EL (cell line): ENCODE results near the gene PTMA.
"Not testable (repeated sequence)": the region's sequence is repeated elsewhere in the genome, so short reads cannot be mapped to it uniquely, and the experiment has no call there.

ENCODE experiments used
- DNase-seq: peaks from one replicate; pipeline ENCODE4 v3.0.0-alpha.2; 2016

PTMA gene

DNA sequence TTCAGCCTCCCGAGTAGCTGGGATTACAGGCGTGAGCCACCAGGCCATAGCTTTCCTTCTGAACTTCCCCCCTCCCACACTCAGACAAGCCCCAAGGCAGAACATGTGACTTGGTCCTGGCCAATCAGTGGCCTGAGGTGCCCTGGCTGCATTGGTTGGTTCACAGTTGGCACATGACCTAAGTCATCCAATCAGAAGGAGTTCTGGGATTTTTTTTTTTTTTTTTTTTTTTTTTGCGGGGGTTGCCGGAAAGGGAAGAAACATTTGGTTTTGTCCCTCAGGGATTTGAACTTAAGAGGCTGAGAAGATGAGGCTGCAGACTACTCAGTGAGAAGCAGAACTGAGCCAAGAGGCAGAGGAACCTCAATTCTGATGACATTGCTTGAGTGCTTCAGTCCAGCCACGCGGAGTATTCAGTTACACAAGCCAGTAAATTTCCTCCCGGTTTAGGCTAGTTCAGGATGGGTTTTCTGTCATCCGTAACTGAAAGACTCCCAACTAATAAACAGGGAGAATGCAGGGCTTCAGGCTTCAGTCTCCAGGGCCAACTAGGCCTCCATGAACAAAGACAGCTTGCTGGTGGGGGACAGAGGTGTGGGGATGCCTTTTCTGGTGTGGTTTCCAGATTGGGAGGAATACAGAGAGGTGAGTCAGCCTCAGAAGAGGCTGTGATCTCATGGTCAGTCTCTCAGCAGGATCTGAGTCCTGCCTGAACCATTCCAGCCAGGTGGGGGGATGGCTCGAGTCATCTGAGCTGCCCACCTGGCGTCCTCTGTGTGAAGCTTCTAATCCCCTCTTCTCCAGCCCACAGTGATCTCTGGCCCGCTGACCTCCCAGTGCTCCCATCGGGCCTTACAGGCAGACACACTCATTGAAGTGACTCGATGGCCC, 9.2 kb downstream of the PTMA start:
- peak; percentile 57 for DNase-seq

DNA sequence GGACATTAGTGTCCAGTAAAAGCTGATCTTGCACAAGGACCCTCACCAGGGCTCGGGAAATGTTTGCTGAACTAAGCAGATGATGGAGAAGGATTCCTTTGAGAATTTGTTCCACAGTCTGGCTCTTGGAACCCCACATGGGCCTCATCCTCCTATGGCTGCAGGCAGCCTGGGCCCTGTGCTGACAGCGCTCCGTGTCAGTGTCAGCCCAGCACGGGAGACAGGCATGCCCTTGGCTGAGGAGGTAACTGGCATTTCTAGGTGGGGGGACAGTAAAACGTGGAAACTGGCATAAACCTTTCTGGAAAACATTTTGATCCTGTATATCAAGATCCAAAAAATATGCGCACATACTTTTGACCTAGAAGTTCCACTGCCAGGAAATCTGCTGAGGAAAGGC, 10.5 kb downstream of the PTMA start:
- DNase-seq, result no peak

DNA sequence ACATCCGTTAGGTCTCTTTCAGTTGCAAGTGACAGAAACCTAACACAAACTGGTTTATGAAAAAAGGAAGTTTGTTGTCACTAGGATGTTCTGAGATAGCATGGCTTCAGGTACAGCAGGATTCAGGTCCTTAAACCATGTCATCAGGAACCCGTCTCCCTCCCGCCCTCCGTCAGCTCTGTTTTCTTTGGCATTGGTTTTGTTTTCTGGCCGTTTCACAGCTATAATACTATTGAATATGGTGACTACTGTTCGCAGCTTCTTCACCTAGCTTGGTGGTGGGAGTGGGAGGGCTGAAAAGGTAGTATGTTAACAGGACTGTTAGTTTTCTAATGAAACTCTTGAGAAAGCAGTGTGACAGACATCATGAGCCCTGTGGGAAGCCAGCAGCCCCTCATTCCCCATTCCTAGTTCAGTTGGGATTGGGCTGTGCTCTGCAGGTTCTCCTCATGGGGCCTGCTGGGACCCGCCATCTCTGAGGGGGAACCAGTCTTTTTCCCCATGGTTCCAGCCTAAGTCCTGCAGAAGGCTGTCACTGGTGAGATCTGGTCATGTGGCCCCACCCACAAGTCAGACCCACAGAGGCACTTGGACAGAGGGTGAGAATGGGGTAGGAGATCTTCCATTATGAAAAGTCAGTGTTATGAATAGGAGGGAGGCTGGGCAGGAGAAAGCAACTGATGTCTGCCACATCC, 12.1 kb downstream of the PTMA start:
- DNase-seq, result no peak

DNA sequence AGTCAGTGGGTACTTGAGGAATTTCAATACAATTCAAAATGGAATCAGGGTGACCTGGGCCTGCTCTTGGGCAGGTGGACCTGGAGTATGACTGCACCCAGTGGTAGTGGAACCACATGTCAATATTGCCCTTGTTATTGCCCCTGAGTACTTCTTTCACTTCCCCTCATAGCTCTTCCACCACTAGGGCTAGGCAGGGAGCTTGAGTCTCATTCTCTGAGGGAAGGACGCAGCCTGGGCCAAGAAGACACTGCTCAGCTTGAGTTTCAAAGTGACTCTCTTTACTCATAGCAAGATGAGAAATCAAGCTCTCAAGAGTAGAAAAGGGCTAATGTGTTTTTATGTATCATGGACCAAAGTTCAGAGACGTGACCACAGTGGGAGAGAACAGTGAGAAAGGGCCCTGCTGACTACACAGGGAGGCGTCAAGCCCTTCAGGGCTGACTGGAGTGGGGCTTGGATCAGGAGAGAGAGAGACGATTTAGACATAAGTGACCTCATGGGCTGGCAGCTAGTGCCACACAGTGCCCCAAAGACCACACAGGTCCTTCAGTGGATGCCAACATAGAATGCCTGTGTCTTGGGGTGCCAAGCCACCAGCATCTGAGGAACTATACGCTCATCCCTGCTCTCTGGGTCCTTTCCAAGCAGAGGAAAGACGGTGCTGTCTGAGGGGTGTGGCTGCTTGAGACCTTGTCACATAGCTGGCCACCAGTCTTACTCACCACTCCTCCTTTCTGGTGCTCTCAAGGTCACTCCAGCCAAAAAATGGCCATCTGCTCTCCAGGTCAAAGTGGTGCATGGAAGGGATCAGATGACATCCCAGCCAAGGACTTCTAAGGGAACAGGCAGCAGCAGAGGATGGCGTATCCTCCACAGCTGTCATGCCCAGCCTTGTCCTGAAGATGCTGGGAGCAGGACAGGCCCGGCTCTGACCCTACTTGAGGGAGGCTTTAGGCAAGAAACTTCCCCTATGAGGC, 13.0 kb downstream of the PTMA start:
- DNase-seq, result no peak

DNA sequence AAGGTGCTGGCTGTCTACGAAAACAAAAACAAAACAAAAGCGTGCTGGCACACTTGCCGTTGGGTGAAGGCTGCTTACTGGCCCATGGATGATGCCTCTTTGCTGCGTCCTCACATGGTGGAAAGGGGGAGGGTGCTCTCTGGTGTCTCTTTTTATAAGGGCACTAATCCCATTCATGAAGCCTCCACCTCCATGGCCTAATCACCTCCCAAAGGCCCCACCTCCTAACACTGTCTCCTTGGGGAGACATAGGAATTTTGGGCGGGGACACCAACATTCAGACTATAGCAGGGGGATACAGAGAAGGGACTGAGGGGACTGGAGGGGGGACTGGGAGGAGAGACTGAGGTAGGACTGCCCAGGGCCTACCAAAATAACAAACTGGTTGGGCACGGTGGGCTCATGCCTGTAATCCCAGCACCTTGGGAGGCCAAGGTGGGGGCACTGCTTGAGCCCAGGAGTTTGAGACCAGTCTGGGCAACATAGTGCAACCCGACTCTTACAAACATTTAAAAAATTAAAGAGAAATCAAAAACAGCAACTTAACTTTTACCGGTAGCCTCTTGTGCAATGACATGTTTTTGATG, 14.5 kb downstream of the PTMA start:
- DNase-seq, result no peak

DNA sequence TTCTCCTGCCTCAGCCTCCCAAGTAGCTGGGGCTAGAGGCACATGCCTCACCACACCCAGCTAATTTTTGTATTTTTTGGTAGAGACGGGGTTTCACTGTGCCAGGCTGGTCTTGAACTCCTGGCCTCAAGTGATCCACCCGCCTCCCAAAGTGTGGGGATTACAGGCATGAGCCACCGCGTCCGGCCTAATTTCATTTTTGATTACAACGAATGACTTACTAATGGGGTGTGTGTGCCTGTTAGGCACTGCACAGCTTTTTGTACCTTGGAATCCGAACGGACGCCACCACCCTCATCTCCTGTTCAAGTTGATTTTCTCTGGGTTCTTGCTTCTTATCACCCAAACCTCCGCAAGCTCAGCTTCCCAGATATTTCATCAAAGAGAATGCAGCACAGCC, 17.2 kb downstream of the PTMA start:
- no peak for DNase-seq

DNA sequence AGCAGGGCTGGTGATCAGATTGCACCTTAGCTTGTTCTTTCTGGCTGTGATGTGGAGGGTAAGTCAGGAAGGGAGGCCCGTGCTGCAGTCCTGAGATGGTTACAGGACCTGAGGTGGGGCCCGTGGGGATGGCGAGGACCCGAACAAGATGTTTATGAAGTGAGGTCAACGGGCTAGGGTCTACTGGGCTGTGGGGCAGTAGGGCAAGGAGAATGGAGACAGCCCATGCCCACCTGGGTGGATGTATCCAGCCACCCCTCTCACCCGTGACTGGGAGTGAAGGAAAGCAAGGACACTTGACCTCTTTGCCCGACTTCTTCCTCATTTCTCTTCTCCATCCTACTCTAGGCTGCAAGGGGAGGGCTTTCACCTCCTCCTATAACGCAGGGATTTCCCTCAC, 18.0 kb downstream of the PTMA start:
- no peak for DNase-seq

DNA sequence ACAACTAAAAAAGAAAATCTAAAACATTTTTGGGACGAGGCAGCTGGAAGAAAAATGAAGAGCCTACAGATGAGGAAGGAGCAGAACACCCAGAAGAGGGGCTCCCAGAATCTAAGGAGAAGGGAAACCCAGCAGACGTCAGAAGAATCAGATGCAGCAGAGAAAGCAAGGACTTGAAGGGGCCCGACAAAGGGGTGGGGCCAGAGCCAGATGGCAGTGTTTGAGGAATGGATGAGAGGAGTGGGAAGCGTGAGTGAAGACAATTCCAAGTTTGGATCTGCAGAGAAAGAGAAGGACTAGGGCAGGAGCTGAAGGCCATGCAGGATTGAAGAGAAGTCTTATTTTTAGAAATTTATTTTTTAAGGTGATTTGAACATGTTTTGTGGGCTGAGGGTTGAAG, 19.3 kb downstream of the PTMA start:
- no peak for DNase-seq

DNA sequence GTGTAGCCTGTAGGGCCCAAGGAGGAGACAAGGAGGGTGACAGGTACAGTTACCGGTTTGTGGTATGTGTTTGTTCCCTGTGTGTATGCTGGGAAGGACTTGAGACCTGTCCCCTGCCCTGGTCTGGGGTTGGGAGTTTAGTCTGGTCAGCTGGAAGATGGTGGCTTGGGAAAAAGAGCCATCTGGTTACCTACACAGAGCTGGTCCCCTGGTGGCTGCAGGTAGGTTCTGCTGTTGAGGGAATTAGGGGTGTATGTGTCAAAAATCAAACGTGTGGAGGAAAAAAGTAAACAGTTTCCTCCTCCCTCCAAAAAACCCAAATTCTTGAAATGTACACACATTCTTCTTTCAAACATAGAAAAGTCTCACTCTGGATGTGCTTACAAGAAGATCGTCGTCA, 24.3 kb downstream of the PTMA start:
- DNase-seq, result no peak

DNA sequence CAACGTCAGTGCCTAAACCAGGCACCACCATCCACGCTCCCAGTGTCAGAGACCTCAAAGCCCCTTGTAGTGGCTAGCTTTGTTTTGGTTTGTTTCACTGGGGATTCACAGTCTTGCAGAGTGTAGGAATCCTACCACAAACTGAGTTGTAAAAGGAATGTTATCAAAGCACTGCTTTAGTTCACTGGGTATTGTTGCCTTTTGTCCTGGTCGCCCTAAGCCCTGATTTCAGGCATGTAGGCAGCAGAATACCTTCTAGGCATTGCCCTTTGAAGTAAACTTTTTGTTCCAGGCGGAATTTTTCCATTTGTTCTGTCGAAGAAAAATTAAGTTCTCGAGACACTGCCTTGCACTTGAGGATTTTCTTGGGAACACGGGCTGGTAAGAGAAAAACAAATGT, 29.4 kb downstream of the PTMA start:
- DNase-seq, result no peak

DNA sequence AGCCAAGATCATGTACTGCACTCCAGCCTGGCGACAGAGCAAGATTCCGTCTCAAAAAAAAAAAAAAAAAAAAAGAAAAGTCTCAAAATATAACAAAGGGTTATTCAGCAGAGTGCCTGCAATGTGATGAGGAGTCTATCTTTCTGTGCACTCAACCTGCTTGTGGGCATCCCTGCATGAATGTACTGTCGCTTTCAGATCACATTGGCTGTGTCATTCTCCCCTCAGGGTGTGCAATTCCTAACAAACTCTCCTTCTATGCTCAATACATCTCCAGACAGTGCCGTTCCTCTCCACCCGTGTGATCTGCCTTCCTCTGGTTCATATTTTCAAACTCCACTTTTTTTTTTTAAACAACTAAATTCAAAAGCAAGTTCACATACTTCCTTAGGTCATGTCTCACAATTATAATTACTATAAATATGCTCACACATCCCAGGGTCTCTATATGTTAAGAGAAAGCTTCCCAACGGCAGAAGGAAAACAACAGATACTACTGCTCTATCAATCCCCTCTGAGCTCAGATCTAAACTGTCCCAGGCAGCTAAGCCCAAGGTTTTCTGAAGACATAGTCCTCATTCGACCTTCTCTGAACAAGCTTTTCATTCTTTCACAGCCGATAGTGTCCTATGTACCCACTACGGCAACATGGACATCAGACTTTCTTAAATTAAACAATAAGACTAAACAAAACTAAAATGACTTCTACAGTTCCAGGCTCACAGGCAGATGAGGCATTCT, 35.2 kb downstream of the PTMA start:
- no peak for DNase-seq

DNA sequence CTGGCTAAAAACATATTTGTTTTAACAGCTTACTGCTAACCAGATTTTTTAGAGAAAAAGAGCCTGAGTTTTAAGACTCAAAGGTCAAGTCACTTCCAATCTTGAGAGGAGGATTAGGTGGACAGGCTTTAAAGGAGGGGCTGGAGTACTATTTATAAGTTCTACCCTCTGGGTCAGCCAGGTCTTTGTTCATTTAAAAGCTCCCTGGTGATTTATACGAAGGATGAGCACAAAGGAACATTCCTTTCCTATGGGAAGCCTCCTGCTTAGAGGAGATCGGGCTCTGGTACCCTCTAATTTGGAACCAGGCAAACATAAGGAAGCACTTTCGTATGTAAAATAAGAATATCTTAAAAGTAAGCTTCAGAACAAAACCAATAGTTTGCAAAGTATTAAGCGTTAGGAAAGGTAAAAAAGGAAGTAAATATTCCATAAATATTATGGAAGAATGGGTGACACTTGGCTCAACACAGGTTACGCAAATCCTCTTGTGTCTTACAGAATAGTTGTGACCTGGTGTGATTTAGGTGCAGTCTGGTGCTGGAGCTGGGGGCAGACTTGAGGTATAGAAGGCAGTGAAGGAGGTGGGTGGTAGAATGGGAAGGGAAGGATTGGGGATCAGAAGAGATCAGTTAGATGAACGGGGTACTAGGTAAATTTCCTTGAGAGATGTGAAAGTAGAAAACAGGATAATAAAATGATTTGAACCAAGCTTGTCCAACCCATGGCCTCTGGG, 37.1 kb downstream of the PTMA start:
- DNase-seq, result no peak

DNA sequence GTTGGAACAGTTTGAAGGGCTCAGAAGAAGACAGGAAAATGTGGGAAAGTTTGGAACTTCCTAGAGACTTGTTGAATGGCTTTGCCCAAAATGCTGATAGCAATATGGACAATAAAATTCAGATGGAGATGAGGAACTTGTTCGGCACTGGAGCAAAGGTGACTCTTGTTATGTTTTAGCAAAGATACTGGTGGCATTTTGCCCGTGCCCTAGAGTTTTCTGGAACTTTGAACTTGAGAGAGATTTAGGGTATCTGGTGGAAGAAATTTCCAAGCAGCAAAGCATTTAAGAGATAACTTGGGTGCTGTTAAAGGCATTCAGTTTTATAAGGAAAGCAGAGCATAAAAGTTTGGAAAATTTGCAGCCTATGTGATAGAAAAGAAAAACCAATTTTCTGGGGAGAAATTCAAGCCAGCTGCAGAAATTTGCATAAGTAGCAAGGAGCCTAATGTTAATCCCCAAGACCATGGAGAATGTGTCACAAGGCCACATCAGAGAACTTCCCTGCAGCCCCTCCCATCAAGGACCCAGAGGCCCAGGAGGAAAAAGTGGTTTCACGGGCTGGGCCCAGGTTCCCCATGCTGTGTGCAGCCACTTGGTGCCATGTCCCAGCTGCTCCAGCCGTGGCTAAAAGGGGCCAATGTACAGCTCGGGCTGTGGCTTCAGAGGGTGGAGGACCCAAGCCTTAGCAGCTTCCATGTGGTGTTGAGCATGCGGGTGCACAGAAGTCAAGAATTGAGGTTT, 40.0 kb downstream of the PTMA start:
- DNase-seq, result not testable (repeated sequence)

DNA sequence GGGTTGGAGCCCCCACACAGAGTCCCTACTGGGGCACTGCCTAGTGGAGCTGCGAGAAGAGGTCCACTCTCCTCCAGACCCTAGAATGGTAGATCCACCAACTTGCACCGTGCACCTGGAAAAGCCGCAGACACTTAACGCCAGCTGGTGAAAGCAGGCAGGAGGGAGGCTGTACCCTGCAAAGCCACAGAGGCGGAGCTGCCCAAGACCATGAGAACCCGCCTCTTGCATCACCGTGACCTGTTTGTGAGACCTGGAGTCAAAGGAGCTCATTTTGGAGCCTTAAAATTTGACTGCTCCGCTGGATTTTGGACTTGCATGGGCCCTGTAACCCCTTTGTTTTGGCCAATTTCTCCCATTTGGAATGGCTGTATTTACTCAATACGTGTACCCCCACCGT, 40.7 kb downstream of the PTMA start:
- DNase-seq, result not testable (repeated sequence)

DNA sequence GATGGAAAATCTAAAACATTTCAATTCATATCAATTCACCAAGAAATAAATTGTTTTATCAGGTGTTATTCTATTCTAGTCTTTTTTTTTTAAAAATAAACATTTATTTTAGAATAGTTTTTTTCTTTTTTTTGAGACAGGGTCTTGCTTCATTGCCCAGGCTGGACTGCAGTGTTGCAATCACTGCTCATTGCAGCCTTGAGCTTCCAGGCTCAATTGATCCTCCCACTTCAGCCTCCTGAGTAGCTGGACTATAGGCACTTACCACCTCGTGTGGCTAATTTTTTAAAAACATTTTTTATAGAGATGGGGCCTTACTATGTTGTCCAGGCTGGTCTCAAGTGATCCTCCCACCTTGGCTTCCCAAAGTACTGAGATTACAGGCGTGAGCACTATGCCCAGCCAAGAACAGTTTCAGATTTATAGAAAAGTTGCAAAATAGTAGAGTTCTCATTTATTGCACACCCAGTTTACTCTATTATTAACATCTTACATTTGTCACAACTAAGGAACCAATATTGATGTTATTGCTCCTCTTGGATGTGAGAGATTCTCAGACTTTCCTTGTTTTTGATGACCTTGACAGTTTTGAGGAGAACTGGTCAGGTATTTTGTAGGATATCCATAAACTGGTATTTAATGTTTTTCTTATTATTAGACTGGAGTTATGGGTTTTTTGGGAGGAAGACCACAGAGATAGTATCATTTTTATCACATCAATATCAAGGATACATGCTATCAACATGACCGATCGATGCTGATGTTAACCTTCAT, 42.9 kb downstream of the PTMA start:
- no peak for DNase-seq

DNA sequence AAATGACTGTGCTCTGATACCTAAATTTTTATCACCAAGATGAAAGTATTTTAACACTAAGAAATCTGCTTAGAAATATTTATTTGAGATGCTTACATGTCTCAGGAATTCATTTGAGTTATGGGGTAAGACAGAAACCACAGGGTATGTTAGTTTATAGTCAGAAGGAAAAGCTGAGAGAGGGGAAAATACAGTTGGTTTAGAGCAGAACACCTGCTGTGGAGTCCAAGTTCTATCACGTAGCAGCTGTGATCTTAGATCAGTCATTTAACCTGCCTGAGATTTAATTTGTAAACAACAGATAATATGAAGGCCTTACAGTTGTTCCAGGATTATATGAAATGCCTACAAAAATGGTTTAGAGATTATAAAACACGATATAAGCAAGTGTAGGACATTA, 43.7 kb downstream of the PTMA start:
- DNase-seq, result no peak

DNA sequence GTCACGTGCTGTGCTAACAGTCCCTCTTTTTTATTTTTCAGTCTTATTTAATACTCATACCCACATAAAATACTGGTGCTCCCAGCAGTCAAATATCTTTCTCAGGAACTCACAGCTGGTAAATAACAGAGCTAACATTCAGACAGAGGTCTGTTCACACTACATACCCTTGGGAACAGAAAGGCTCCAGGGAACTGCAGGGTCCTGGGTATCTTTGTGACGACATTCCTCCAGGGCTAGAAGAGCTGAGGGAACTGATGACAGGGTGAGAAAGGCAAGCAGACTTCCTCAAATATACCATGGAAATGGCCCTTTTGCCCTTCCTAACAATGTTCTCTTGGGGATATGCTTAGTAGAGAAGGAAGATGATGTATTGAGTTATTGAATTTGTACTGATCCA, 53.4 kb downstream of the PTMA start:
- DNase-seq, result no peak
